Measurements from ENCODE around the gene SETD5.

The SETD5 gene

DNA sequence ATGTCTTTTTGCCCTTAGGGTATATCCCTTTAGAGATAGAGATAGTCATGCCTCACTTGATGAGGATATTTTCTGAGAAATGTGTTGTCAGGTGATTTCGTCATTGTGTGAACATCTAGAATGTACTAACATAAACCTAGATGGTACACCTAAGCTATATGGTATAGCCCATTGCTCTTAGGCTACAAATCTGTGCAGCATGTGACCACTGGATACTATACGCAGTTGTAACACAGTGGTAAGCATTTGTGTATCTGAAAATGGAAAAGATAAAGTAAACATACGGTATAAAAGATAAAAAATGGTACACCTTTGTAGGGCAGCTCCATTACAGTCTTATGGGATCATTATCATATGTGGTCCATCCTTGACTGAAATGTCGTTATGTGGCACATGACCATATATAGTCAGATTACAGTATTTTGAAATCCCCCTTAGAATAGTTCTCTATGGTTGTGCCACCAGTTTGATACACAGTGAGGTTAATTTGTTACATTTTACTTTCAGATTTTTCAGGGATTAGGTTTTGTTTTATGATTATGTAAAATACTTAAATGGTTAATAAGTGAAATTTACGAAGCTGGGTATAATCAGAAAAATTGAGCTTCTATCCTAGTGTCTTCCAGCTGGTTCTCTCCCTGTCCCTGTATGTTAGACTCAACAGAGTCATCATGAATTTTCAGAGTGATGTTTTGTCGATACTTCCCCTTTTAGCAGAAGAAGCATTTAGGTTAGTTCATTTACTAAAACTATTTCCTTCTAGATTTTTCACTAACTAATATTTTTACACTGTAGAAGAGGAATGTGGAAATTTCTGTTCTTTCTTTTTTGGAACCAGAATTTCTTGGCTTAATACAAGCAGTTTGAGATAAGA lies 12.8 kb downstream of the SETD5 start:
- no peak for DNase-seq

- DNase-seq, result no peak
These were observed 13.9 kb downstream of the SETD5 start for GRCh38 chr3:9411302-9411701.

- DNase-seq, result no peak
These were observed 14.9 kb downstream of the SETD5 start for GRCh38 chr3:9412293-9412692.

DNA sequence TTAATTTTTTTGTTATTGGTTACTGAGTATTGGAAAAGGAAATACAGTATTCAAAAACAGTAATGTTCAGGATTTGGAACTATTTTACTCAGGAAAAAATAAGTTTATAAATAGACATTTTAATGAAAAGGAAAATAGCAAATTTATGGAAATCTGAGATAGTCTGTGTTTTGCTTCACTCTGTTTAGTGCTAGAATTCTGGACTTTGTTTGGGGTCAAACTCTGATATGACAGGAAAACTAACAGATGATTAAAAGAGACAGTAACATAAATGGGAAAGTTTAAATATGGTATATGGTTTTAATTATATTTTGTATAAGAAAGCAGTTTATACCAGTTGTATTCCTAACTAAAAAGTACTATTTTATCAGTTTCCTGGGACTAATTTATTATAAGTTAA lies 17.4 kb downstream of the SETD5 start:
- DNase-seq, result no peak

DNA sequence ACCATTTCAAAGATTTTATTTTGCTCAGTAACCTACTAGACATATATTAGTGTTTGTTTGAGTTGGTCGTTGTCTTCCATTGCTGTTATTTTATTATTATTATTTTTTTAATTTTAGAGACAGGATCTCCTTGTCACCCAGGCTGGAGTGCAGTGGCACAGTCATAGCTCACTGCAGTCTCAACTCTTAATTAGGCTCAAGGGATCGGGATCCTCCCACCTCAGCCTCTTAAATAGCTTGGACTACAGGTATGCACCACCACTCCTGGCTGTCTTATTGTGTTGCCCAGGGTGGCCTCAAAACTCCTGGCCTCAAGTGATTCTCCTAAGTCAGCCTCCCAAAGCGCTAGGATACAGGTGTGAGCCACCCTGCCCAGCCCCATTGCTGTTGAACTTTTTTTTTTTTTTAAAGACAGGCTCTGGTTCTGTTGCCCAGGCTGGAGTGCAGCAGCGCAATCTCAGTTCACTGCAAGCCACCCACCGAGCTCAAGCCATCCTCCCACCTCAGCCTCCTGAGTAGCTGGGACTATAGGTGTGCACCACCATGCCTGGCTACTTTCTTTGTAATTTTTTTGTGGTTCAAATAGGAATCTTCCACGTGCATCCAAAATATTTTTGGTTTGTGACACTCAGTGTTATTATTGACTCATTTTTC lies 18.2 kb downstream of the SETD5 start:
- no peak for DNase-seq

GRCh38 chr3:9416139-9416780 lies 18.8 kb downstream of the SETD5 start:
- DNase-seq, result no peak

- no peak for DNase-seq
These were observed 23.6 kb downstream of the SETD5 start for GRCh38 chr3:9420850-9421549.

DNA sequence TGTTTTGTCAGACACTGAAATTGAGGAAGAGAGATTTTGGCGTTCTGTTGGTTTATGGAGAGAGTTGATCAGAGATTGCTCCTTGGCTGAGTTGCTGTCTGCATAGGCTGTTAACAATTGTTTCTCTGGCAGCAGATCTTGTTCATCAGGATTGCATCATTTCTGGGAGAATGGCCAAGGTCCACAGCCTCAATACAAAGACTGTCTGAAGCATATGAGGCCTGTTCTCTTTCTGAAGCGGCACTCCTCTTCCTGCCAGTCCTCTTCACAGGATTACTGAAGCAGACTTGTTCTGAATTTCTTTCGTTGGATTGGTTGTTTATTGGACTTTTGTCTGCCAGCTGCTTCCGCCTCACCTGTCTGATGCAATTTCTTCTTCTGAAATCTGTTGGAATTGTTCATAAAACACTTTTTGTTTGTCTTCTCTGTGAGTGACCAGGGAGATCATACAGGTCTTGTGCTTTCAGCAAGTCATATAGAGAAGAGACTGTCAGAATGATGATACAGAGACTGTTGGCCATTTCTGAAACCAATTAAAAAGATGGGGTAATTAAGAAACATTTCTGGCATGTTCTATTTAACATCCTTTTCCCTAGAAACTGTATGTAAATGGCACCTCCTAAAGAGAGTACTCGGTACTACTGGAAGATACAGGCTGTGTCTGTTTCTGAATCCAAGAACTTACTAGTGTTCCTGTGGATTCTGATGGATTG lies 25.5 kb downstream of the SETD5 start:
- DNase-seq, result no peak

DNA sequence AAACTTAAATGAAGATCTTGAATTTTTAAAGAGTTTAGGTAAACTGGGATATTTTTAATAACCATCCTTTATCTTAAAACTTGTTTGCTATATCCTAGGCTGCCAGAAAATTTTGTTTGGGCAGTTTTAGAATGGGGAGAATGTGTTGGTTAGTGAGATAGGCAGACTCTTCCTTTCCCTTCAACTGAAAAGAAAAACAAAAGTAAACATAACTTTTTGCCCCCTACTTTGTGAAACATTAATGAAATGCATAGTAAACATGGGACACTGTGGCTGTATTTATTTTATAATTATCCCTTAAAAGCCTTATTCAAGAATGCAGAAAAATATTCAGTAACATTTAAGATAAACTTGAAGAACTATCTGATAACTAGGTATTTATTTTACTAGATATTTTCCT lies 31.0 kb downstream of the SETD5 start:
- DNase-seq, result no peak

- DNase-seq, result no peak
These were observed 33.3 kb downstream of the SETD5 start for GRCh38 chr3:9430733-9431132.

GRCh38 chr3:9433627-9434521 lies 36.5 kb downstream of the SETD5 start:
- no peak for DNase-seq

DNA sequence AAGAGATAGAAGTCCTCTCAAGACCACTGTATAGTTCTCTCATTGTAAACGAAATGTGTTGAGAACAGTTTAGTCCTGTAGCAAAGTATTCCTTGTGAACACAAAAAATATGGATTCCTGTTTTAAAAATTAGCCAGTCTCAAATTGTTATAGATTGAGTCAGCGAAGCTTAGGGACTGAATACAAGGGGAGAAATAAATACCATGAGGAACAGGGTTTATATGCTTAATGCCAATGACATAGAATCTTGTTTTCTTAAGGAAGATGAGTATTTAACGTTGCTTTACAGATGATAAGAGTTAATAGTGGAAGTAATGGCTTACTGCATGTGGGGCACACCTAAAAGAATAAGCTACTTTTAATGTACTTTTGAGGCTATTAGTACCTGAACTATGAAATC lies 37.9 kb downstream of the SETD5 start:
- no peak for DNase-seq

- peak in 1 of 2 experiments; percentile 8 for DNase-seq
These were observed 41.9 kb downstream of the SETD5 start for GRCh38 chr3:9439331-9439730.

GRCh38 chr3:9441501-9442221 lies 44.2 kb downstream of the SETD5 start:
- no peak for DNase-seq

GRCh38 chr3:9448071-9448470 lies 50.7 kb downstream of the SETD5 start:
- DNase-seq, result no peak

GRCh38 chr3:9448643-9449042 lies 51.2 kb downstream of the SETD5 start:
- no peak for DNase-seq

DNA sequence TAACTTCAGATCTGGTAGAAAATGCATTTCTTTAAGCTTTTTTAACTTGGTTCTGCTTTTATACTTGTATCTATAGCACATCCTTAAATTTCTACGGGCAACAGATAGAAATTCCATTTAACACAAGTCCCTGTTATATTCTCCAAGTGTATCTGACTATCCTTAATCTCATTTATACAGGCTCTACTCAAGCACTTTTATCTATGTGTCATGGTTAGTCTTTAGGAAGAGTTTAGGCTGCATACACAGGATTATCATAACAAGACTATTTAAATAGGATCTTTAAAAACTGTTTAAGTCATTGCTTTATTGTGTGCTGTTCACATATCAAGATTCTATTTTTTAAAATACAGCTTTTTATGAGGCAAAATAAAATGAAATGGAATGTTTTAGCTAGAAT lies 52.7 kb downstream of the SETD5 start:
- DNase-seq, result no peak

- DNase-seq, result no peak
These were observed 53.6 kb downstream of the SETD5 start for GRCh38 chr3:9450991-9451390.

GRCh38 chr3:9452417-9452816 lies 55.0 kb downstream of the SETD5 start:
- no peak for DNase-seq

DNA sequence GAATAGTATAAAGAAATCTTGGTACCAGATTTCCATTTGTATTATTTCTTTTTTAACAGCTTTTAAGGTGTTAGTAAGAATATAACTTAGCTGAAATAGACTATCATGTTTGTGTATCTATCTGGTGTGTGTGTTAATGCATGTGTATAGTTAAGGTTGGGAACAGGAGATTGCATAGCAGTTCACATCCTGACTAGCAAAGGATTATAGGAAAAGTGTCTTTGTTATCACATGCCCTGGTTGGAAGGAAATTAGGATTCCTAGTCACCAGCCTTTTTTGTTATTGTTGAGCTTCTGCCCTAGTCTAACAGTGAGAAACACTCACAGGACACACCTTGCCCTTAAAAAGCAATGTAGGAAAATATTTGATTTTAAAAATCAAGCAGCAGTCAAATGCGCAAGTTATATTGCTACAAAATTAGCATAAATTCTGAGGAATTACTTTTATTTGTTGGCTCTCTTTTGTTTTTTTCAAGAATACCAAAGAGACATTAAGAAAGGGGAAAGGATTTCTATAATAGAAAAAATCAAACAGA lies 58.2 kb downstream of the SETD5 start:
- no peak for DNase-seq

DNA sequence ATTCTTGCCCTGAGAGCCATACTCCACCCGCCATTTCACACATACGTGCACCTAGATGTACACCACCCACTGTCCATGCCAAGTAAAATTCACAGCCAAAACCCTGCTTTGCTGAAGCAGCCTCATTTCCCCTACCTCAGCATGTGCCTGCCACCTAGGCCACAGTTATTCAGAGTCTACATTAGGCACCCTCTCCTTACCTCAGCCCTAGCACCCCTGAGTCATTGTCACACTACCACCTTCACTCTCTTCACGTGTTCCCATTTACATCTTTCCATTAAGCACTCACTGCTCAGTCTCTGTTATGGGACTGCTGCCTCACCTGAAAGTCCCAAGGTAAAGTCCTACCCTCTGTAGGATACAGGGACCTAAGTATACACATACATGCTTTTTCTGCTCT lies 70.0 kb downstream of the SETD5 start:
- no peak for DNase-seq
